ENCODE results near the gene PLCZ1. TPM values are rescaled to one million over a fixed set of nuclear protein-coding genes. Genes with fewer than 3 reads are reported as not detected.

Gene PLCZ1
- polyA plus RNA-seq, 1 experiment, result not detected

GRCh38 chr12:18643681-18644080 lies 94.1 kb downstream of the PLCZ1 start:
- Histone ChIP-seq H3K36me3 (ENCODE audit: control insufficient read depth, insufficient read depth, low read length) (no peaks in the 10 kb centered on the region), H3K27me3 (ENCODE audit: control insufficient read depth, insufficient read depth, low read length) (no peaks in the 10 kb centered on the region), H3K4me3 (ENCODE audit: low read depth, low read length) (no peak overlapping the region)
- POLR2A ChIA-PET, result no interaction called here
- DNase-seq (ENCODE audit: low read depth), result no peak
- no peak for TF ChIP-seq CTCF (IDR thresholded peaks at IDR 0.05; ENCODE audit: insufficient read depth, low read depth, low read length)
- CTCF ChIA-PET, result interaction anchor here (1.3 kb wide), 2 partner anchors 13 to 66 kb away, joined by 3 to 4 read pairs; no protein-coding TSS in a partner anchor

- ChIA-PET CTCF (no interaction called here), POLR2A (no interaction called here)
These were observed 97.4 kb downstream of the PLCZ1 start for GRCh38 chr12:18640321-18640955.

GRCh38 chr12:18634382-18634781 lies 103.4 kb downstream of the PLCZ1 start:
- POLR2A ChIA-PET, result no interaction called here
- no peak for TF ChIP-seq CTCF (IDR thresholded peaks at IDR 0.05; ENCODE audit: insufficient read depth, low read depth, low read length)
- H3K27me3 ChIP-seq (ENCODE audit: control insufficient read depth, insufficient read depth, low read length), result no peaks in the 10 kb centered on the region; the same call in none of the 2 replicates
- CTCF ChIA-PET, result no interaction called here
- no peak overlapping the region for H3K4me3 ChIP-seq (ENCODE audit: low read depth, low read length)
- no peaks in the 10 kb centered on the region for H3K36me3 ChIP-seq (ENCODE audit: control insufficient read depth, insufficient read depth, low read length)
- no peak for DNase-seq (ENCODE audit: low read depth)

More at GRCh38 chr12:18640321-18640955, 97.4 kb downstream of the PLCZ1 start:
- Histone ChIP-seq H3K4me3 (ENCODE audit: low read depth, low read length) (no peak overlapping the region), H3K27me3 (ENCODE audit: control insufficient read depth, insufficient read depth, low read length) (no peaks in the 10 kb centered on the region), H3K36me3 (ENCODE audit: control insufficient read depth, insufficient read depth, low read length) (no peaks in the 10 kb centered on the region)
- DNase-seq (ENCODE audit: low read depth), result no peak
- no peak for TF ChIP-seq CTCF (IDR thresholded peaks at IDR 0.05; ENCODE audit: insufficient read depth, low read depth, low read length)

Other genes starting within 250 kb of the PLCZ1 start
- gene CAPZA3, start 107 bp upstream of the PLCZ1 start, polyA plus RNA-seq (2011; rRNA removed), result not detected in 2 replicates

Measured in BJ (cell line).